ENCODE data around the gene GYS2. TPM values are rescaled to one million over a fixed set of nuclear protein-coding genes. Genes with fewer than 3 reads are reported as not detected.

GYS2 gene
- total RNA-seq, 1 donor from 2014 or later, result not detected

DNA sequence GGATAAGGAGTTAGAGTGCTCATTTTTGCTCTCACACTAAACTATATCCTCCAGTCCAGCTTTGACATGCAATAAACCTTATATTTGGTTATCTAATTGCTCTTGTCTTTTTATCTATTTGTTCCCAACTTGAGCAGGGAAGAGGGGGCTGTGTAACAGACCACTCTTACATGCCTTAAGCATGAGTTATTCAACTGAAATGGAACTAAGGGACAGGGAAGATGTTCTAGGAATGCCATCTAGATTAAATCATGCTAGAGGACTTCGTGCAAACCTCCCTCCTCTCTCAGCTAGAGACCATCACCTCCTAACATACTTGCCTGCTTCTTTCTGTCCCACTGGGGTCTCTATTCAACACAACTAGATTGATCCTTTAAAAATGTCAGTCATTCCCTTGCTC is 57.9 kb downstream of the GYS2 start:
- ChIA-PET POLR2A (no interaction called here), CTCF (no interaction called here)
- ATAC-seq (ENCODE audit: low read depth) (no peak), DNase-seq (no peak)
- Mint-ChIP-seq H3K27ac (no peak overlapping the region), H3K4me1 (no peaks in the 10 kb centered on the region), H3K27me3 (peaks cover 10% of the 10 kb centered on the region), H3K36me3 (ENCODE audit: low read depth) (no peaks in the 10 kb centered on the region), H3K4me3 (no peak overlapping the region), H3K9me3 (no peaks in the 10 kb centered on the region)
- TF ChIP-seq, protein P1, sequence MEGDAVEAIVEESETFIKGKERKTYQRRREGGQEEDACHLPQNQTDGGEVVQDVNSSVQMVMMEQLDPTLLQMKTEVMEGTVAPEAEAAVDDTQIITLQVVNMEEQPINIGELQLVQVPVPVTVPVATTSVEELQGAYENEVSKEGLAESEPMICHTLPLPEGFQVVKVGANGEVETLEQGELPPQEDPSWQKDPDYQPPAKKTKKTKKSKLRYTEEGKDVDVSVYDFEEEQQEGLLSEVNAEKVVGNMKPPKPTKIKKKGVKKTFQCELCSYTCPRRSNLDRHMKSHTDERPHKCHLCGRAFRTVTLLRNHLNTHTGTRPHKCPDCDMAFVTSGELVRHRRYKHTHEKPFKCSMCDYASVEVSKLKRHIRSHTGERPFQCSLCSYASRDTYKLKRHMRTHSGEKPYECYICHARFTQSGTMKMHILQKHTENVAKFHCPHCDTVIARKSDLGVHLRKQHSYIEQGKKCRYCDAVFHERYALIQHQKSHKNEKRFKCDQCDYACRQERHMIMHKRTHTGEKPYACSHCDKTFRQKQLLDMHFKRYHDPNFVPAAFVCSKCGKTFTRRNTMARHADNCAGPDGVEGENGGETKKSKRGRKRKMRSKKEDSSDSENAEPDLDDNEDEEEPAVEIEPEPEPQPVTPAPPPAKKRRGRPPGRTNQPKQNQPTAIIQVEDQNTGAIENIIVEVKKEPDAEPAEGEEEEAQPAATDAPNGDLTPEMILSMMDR (IDR thresholded peaks at IDR 0.05), result no peak
- intact Hi-C loops (cut with micrococcal nuclease), result no loop called here

DNA sequence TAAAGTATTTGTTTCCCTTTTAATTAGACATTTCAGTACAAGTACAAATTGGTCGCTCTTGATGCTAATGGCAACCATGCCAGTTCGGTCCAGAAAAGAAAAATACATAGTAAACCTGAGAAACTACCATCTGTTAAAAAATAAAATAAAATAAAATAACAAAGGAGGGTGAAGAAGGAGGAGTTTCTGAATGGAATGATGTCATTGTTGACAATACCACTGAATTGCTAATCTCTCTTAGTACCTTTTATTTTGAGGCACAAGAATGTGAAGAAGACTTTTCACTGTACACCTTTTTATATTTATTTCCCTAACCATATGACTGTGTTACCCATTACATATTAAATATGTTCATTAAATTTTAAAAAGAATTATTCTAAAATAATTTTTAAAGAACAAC is 59.1 kb downstream of the GYS2 start:
- peaks cover 8% of the 10 kb centered on the region for H3K27me3 Mint-ChIP-seq
- no peak overlapping the region for H3K27ac Mint-ChIP-seq
- no peak overlapping the region for H3K4me3 Mint-ChIP-seq
- TF ChIP-seq, protein P1 (IDR thresholded peaks at IDR 0.05), result no peak
- CTCF ChIA-PET, result no interaction called here
- H3K36me3 Mint-ChIP-seq (ENCODE audit: low read depth), result no peaks in the 10 kb centered on the region
- H3K9me3 Mint-ChIP-seq, result no peaks in the 10 kb centered on the region
- DNase-seq (no peak), ATAC-seq (ENCODE audit: low read depth) (no peak)
- intact Hi-C loops (cut with micrococcal nuclease), result no loop called here
- H3K4me1 Mint-ChIP-seq, result no peaks in the 10 kb centered on the region
- POLR2A ChIA-PET, result no interaction called here

DNA sequence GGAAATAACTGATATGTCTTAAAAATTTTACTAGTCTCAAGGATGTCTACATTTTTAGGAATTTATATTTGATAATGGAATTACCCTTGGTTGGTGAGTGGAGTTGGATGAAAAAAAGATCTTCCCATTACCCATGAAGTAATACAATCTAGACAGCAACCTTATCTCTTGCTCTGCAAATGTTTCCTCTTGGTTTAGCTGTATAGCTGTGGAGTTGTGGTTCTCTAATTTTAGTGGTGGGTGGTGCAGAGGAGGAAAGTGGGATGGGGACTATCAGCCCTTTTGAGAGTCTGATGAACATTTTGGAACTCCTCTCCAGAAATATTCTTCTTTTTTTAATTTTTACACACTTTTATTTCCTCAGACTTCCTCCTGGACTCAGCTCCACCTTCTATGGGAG is 61.5 kb downstream of the GYS2 start:
- ATAC-seq (ENCODE audit: low read depth) (no peak), DNase-seq (no peak)
- H3K4me3 Mint-ChIP-seq, result no peak overlapping the region
- intact Hi-C loops (cut with micrococcal nuclease), result no loop called here
- TF ChIP-seq, protein P1 (IDR thresholded peaks at IDR 0.05), result no peak
- H3K27me3 Mint-ChIP-seq, result peaks cover 8% of the 10 kb centered on the region
- ChIA-PET CTCF (no interaction called here), POLR2A (no interaction called here)
- H3K4me1 Mint-ChIP-seq, result no peaks in the 10 kb centered on the region
- no peaks in the 10 kb centered on the region for H3K9me3 Mint-ChIP-seq
- no peak overlapping the region for H3K27ac Mint-ChIP-seq
- no peaks in the 10 kb centered on the region for H3K36me3 Mint-ChIP-seq (ENCODE audit: low read depth)

DNA sequence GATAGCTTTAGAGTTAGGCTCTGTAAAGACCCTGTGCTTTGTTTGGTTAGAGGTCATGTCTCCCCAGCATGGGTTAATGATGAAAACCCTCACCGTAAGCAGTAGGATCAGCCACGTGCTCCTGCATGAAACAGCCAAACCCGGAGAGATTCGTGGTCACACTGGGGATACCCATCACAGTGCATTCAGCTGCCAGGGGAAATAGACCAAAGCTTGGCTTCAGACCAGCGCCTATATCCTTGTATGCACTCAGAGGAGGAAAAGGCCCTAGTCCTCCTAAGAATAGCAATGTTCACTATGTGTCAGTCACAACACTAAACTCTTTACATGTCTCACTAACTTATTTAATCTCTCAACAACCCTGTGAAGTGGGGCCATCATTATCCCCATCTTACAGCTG is 62.2 kb downstream of the GYS2 start:
- H3K9me3 Mint-ChIP-seq, result no peaks in the 10 kb centered on the region
- POLR2A ChIA-PET, result no interaction called here
- DNase-seq (no peak), ATAC-seq (ENCODE audit: low read depth) (no peak)
- no peak overlapping the region for H3K27ac Mint-ChIP-seq
- intact Hi-C loops (cut with micrococcal nuclease), result no loop called here
- H3K4me1 Mint-ChIP-seq, result no peaks in the 10 kb centered on the region
- peaks cover 10% of the 10 kb centered on the region for H3K27me3 Mint-ChIP-seq
- H3K4me3 Mint-ChIP-seq, result no peak overlapping the region
- TF ChIP-seq, protein P1 (IDR thresholded peaks at IDR 0.05), result no peak
- no peaks in the 10 kb centered on the region for H3K36me3 Mint-ChIP-seq (ENCODE audit: low read depth)
- CTCF ChIA-PET, result no interaction called here

DNA sequence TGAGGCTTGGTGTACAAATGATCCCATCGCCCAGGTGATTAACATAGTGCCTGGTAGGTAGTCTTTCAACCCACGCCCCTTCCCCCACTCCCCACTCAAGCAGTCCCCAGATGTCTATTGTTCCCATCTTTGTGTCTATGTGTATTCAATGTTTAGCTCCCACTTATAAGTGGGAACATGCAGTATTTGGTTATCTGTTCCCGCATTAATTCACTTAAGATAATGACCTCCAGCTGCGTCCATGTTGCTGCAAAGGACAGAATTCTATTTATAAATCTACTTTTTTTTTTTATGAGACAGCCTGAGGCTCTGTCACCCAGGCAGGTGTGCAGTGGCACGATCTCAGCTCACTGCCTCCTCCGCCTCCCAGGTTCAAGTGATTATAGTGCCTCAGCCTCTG is 62.9 kb downstream of the GYS2 start:
- POLR2A ChIA-PET, result no interaction called here
- Mint-ChIP-seq H3K36me3 (ENCODE audit: low read depth) (no peaks in the 10 kb centered on the region), H3K27me3 (peaks cover 12% of the 10 kb centered on the region), H3K27ac (no peak overlapping the region), H3K9me3 (no peaks in the 10 kb centered on the region), H3K4me1 (no peaks in the 10 kb centered on the region), H3K4me3 (no peak overlapping the region)
- ATAC-seq (ENCODE audit: low read depth) (no peak), DNase-seq (no peak)
- CTCF ChIA-PET, result no interaction called here
- intact Hi-C loops (cut with micrococcal nuclease), result no loop called here
- TF ChIP-seq, protein P1 (IDR thresholded peaks at IDR 0.05), result no peak
